ENCODE measurements around the gene SNU13. TPM values are rescaled to one million over a fixed set of nuclear protein-coding genes. Genes with fewer than 3 reads are reported as not detected.
"Not testable (repeated sequence)": the region's sequence is repeated elsewhere in the genome, so short reads cannot be mapped to it uniquely, and the experiment has no call there.

SNU13 gene
- total RNA-seq, 3 donors from 2014 or later (not counting 1 experiment from before 2014, with no cell fraction given): 100.0 to 106 (median 101) TPM

DNA sequence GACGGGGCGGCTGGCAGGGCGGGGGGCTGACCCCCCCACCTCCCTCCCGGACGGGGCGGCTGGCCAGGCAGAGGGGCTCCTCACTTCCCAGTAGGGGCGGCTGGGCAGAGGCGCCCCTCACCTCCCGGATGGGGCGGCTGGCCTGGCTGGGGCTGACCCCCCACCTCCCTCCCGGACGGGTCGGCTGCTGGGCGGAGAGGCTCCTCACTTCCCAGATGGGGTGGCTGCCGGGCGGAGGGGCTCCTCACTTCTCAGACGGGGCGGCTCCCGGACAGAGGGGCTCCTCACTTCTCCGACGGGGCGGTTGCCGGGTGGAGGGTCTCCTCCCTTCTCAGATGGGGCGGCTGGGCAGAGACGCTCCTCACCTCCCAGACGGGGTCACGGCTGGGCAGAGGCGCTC is 57.6 kb downstream of the SNU13 start:
- H3K27ac ChIP-seq (ENCODE audit: low read length); H3K27me3 Mint-ChIP-seq (ENCODE audit: low read depth in 2 of 2); DNase-seq; H3K9me3 ChIP-seq (ENCODE audit: control insufficient read depth, insufficient read depth, low read length); H3K27me3 ChIP-seq (ENCODE audit: control insufficient read depth, insufficient read depth, low read length); ATAC-seq; H3K9me3 Mint-ChIP-seq; H3K27ac Mint-ChIP-seq; intact Hi-C loops (cut with micrococcal nuclease); H3K4me3 Mint-ChIP-seq; H3K4me3 ChIP-seq (ENCODE audit: low read length); H3K4me1 ChIP-seq (ENCODE audit: control insufficient read depth, insufficient read depth, low read length): not testable (repeated sequence)
- H3K4me1 Mint-ChIP-seq: peaks cover 19 to 24% of the 10 kb centered on the region in 2 donors
- peaks cover 40% of the 10 kb centered on the region for H3K36me3 ChIP-seq (ENCODE audit: control insufficient read depth, insufficient read depth, low read length)
- H3K36me3 Mint-ChIP-seq: peaks cover 15% of the 10 kb centered on the region
- WGBS (ENCODE audit: insufficient coverage): 98% methylated on average over 19 of the region's 28 CpGs

DNA sequence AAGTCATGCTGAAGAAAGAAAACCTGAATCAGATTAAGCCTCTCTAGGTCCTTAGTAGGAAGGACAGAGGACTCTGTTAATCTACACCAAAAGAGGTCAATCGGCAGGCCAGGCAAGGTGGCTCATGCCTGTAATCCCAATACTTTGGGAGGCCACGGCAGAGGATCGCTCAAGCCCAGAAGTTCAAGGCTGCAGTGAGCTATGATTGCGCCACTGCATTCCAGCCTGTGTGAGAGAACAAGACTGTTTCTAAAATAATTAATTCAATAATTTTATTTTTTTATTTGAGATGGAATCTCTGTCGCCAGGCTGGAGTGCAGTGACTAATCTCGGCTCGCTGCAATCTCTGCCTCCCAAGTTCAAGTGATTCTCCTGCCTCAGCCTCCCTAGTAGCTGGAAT is 63.1 kb downstream of the SNU13 start:
- intact Hi-C loops (cut with micrococcal nuclease): no loop called here
- H3K9me3 ChIP-seq (ENCODE audit: control insufficient read depth, insufficient read depth, low read length): no peaks in the 10 kb centered on the region
- Mint-ChIP-seq H3K9me3 (no peaks in the 10 kb centered on the region), H3K4me3 (no peak overlapping the region), H3K27me3 (ENCODE audit: low read depth in 2 of 2) (no peaks in the 10 kb centered on the region), H3K27ac (no peak overlapping the region), H3K36me3 (peaks cover 15% of the 10 kb centered on the region), H3K4me1 (peaks cover 24 to 31% of the 10 kb centered on the region in 2 donors)
- TF ChIP-seq, protein P1, sequence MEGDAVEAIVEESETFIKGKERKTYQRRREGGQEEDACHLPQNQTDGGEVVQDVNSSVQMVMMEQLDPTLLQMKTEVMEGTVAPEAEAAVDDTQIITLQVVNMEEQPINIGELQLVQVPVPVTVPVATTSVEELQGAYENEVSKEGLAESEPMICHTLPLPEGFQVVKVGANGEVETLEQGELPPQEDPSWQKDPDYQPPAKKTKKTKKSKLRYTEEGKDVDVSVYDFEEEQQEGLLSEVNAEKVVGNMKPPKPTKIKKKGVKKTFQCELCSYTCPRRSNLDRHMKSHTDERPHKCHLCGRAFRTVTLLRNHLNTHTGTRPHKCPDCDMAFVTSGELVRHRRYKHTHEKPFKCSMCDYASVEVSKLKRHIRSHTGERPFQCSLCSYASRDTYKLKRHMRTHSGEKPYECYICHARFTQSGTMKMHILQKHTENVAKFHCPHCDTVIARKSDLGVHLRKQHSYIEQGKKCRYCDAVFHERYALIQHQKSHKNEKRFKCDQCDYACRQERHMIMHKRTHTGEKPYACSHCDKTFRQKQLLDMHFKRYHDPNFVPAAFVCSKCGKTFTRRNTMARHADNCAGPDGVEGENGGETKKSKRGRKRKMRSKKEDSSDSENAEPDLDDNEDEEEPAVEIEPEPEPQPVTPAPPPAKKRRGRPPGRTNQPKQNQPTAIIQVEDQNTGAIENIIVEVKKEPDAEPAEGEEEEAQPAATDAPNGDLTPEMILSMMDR (IDR thresholded peaks at IDR 0.05): no peak
- 98% methylated on average over 7 of the region's 7 CpGs for WGBS (ENCODE audit: insufficient coverage)
- ATAC-seq: no peak
- no peak overlapping the region for H3K4me3 ChIP-seq (ENCODE audit: low read length)
- DNase-seq: no peak
- H3K27me3 ChIP-seq (ENCODE audit: control insufficient read depth, insufficient read depth, low read length): no peaks in the 10 kb centered on the region
- no peak overlapping the region for H3K27ac ChIP-seq (ENCODE audit: low read length)
- H3K4me1 ChIP-seq (ENCODE audit: control insufficient read depth, insufficient read depth, low read length): peaks cover 6% of the 10 kb centered on the region
- H3K36me3 ChIP-seq (ENCODE audit: control insufficient read depth, insufficient read depth, low read length): peaks cover 57% of the 10 kb centered on the region

Other genes with a start within 250 kb of the SNU13 start
- gene TOB2, start 242.1 kb downstream of the SNU13 start, total RNA-seq: 10 to 100 TPM; 26.4 to 42.2 (median 32.6) TPM
- gene PHF5A, start 220.2 kb downstream of the SNU13 start, total RNA-seq: 10 to 100 TPM; 31.8 to 41.8 (median 37.6) TPM
- 10 to 100 TPM; 77.9 to 99.8 (median 89.5) TPM for gene ACO2, start 219.8 kb downstream of the SNU13 start, total RNA-seq
- 10 to 100 TPM; 13.1 to 18.8 (median 16.2) TPM for gene POLR3H, start 144.4 kb downstream of the SNU13 start, total RNA-seq
- not detected for gene CSDC2, start 127.9 kb downstream of the SNU13 start, total RNA-seq
- gene PMM1, start 99.0 kb downstream of the SNU13 start, total RNA-seq: 10 to 100 TPM; 13.1 to 20.4 (median 16.4) TPM
- 10 to 100 TPM; 15.0 to 22.2 (median 20.6) TPM for gene DESI1, start 67.8 kb downstream of the SNU13 start, total RNA-seq
- gene XRCC6, start 67.6 kb downstream of the SNU13 start, total RNA-seq: 100 to 1,000 TPM; 134 to 142 (median 140) TPM
- gene MEI1, start 10.6 kb upstream of the SNU13 start, total RNA-seq: 10 to 100 TPM; 44.7 to 75.6 (median 50.3) TPM
- 10 to 100 TPM; 16.4 to 22.1 (median 16.7) TPM for gene CCDC134, start 111.8 kb upstream of the SNU13 start, total RNA-seq
- gene SREBF2, start 144.2 kb upstream of the SNU13 start, total RNA-seq: 100 to 1,000 TPM; 101 to 106 (median 105) TPM
- gene SHISA8, start 226.2 kb upstream of the SNU13 start, total RNA-seq: under 1 TPM in 1 of 3 donors, not detected in 2; 0.24 TPM
- gene TNFRSF13C, start 237.9 kb upstream of the SNU13 start, total RNA-seq: 1 to 10 TPM; 2.4 to 3.2 (median 2.7) TPM

All from natural killer cell (primary cell).